Measurements from ENCODE around the gene RAB42.

DNA sequence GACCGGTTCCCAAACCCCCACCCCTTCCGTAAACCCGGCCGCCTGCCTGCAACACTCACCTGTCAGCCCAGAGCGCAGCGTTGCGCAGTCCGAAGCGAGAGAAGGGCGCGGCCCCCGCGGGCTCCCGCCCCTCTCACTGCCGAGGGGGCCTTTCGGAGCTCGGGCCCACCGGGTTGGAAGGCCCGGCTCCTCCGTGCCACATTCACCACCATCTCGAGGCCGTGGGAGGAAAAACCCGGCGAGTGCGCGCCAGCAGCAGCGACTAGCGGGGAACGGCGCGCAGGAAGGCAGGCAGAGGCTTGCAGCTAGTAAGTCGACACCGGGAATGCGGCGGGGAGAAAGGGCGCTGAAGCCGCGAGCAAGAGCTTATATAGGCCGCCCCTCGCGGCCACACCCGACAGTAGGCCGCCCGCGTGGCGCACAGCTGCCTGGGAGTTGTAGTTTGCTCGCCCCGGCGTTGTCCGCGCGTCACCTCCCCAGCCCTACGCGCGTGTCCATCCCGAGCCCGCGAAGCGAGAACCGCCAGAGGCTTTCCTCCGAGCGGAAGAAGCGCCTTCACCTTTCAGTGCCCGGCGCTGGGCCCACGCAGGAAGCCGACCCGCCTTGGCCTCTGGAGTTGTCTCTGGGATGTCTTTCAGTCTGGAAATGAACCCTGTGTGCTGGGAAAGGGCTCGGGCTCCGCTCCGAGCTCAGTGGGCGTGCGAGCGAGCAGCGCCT lies 10.4 kb upstream of the RAB42 start:
- TF ChIP-seq POLR2A (IDR thresholded peaks at IDR 0.05) (peak in 2 of 4 donors; percentile 70 to 71), POLR2AphosphoS5 (IDR thresholded peaks at IDR 0.05) (peak; percentile 86 to 99 (median 98)), EP300 (IDR thresholded peaks at IDR 0.05) (no peak)
- TF ChIP-seq, protein P1, sequence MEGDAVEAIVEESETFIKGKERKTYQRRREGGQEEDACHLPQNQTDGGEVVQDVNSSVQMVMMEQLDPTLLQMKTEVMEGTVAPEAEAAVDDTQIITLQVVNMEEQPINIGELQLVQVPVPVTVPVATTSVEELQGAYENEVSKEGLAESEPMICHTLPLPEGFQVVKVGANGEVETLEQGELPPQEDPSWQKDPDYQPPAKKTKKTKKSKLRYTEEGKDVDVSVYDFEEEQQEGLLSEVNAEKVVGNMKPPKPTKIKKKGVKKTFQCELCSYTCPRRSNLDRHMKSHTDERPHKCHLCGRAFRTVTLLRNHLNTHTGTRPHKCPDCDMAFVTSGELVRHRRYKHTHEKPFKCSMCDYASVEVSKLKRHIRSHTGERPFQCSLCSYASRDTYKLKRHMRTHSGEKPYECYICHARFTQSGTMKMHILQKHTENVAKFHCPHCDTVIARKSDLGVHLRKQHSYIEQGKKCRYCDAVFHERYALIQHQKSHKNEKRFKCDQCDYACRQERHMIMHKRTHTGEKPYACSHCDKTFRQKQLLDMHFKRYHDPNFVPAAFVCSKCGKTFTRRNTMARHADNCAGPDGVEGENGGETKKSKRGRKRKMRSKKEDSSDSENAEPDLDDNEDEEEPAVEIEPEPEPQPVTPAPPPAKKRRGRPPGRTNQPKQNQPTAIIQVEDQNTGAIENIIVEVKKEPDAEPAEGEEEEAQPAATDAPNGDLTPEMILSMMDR (IDR thresholded peaks at IDR 0.05) = peak in 2 of 7 experiments; percentile 13 to 32

Data from stomach (tissue), 4 donors.